Measurements from ENCODE around the gene PI3.
A peak's percentile ranks its signal among the peaks of the same experiment; 100 is the strongest.
"Not testable (repeated sequence)": the region's sequence is repeated elsewhere in the genome, so short reads cannot be mapped to it uniquely, and the experiment has no call there.

The PI3 gene, protein sequence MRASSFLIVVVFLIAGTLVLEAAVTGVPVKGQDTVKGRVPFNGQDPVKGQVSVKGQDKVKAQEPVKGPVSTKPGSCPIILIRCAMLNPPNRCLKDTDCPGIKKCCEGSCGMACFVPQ
- 0 to 0.08 (median 0) reads per million in 4 donors for total RNA-seq

DNA sequence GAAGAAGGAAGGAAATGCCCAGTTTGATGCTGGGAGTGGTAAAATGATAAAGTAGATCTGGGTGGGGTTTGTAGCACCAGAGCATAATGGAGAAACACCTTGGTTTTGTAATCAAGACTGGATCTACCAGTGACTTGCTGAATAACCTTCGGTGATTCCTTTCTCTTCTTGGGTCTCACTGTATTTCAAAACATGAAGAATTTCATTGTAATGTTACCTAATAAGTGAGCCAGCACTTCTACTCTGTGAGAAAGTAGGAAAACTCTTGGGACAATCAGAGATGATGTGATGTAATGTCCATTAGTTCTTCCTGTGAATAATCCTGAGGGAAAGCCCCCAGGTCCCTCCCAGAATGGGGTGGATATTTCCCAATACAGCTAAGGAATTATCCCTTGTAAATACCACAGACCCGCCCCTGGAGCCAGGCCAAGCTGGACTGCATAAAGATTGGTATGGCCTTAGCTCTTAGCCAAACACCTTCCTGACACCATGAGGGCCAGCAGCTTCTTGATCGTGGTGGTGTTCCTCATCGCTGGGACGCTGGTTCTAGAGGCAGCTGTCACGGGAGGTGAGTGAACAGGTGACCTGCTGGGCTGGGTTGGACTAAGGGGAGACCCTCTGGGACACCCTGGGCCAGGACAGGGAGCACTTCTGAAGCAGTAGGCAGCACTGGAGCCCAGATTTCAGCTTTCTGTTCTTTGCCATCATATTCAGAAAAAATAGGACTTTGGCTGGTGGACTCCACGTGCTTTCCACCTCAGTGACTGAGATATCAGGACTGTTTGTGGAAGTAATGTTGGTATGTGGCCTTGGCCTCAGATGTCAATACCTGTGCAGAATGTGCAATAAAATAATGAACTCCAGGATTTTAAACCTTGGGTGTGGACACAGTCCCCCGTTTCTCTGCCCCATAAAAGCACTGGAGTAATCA lies at the start of gene PI3:
TSS of gene PI3 (plus strand) at position 469 of the 931 bp plus-strand sequence. CDS start at position 490, 21 bp downstream.
- DNase-seq, result no peak

DNA sequence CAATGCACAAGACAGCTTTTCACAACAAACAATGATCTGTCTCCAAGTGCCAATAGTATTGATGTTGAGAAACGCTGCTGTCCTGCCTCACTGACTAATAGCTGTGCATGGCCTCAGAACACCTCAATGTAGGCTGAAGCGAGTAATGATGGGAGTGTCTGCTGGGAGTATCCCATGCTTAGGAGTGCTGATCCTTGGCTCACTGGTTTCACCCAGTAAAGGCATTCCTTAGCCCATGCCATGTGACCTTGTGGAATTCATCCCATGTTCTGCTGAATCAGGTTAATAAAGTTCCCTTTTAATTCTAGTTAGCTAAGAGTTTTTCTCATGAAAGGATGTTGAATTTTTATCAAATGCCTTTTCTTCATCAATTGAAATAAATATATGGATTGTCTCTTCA lies 46.6 kb upstream of the PI3 start:
- no peak for DNase-seq

DNA sequence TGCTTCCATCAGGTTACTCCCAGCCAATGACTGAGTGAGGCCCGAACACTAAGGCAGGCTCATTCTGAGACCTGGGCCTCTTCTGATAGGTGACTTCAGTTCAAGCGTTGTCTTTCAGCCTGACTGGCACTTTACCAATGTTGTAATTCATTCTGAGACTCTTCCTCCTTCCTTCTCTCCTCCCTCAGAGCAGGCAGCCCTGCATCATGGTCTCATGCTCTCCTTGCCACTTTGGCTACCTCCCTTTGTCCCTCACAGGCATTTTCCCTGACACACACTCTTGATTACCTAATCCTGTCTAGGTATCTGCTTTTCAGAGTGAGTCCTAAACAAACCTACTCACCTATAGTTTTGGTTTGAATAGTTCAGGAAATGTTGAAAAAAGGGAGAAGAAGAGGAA lies 37.8 kb upstream of the PI3 start:
- no peak for DNase-seq

DNA sequence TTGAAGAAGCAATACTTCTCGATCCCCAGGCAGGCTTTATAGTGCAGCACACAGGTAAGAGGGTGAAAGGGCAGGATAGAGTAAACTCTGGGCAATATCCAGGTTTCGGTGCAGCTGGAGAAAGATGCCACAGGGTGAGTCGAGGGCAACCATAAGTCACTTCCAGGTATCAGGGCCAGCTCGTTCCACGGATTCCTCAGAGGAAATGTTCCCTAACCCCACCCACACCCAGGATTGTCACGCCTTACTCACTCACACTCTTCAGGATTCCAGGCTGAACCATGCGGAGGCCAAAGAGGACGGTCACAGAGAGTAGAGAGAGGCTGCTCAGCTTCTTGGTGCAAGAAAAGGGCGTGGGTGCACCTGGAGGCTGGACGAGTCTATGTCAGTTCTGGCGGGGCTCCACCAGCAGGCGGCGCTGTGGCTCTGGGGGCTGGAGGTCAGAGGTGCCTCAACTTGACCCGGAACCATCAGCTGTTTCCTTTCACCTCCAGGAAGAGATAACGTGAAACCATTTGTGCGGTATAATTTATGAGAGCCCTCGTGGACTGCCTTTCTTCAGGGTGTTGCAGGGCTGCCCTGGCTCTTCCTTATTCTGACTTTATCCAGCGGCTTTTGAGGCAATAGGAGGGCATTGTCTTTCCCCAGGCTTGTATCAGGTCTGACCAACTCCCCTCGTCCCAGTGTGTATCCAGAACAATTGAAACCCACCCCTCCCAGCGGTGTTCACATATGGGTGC lies 36.0 kb upstream of the PI3 start:
- peak in 2 of 5 donors; percentile 25 to 76 for DNase-seq

DNA sequence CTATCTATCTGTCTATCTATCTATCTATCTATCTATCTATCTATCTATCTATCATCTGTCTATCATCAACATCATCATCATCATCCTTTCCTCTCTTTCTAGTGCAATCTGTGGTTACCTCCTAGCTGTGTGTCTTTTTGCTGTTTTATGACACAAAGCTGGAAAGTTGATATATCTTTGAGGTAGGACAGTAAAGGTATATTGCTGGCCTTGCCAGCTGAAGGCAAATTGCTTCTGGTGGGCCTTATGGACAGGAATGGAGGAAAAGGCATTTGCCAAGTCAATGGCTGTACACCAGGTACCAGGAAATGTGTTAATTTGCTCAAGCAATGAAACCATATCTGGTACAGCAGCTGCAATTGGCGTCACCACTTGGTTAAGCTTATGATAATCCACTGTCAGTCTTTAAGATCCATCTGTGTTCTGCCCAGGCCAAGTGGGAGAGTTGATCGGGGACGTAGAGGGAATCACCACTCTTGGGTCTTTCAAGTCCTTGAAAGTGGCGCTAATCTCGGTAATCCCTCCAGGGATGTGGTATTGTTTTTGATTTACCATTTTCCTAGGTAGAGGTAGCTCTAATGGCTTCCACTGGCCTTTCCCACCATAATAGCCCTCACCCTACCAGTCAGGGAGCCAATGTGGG lies 34.8 kb upstream of the PI3 start:
- DNase-seq, result not testable (repeated sequence)

DNA sequence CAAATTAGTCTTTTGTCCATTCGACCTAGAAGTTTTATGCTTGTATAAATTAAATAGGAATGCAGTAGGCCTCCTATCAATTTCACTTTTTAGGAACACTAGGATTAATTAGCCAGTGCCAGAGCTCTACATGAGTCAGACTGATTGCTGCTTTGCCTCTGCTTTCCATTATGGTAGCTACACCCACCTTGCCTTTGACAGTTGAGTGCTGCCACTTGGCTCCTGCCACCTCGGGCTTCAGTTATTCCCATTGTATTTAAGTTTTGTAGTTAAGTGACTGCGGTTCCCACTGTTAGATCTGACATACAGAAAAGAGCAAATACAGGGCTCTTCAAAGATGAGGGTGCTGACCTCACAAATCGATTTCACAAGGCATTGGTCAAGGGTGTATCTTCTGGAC lies 33.9 kb upstream of the PI3 start:
- no peak for DNase-seq

DNA sequence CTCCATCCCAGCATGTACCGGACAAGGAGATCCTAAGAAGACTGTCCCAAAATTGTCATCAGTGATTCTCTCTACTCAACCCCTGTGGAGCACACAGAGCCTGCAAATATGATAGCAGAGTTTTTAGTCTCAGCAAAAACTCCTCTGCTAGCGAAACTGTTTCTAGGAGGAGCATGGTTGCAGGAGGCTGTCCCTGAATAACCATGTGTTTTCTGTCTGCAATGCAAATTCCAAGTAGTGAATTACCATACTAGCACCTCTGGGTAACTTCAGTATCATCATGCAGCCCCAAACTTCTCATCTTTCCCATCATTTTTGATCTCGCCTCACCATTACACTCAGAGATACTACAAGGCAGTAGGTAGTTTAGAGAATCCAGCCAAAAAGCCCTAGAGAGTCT lies 25.6 kb upstream of the PI3 start:
- no peak for DNase-seq

DNA sequence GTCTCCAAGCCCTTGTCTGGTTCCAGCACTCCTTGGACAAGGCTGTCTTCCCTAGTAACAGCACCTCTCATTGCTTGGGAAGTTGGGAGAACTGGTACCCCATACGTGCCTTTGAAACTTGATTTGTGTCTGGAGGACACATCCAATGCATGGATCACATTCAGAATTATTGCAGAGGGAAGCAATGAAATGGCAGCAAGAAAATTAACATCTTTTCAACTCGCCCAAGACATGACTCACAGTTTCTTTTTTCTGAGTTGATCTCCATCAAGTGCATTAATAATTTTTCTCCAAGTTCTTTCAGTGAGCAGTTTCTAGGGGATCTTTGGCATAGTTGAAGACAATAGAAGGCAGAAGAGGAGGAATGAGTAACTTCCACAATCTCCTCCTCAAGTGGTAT lies 22.3 kb upstream of the PI3 start:
- DNase-seq, result no peak

DNA sequence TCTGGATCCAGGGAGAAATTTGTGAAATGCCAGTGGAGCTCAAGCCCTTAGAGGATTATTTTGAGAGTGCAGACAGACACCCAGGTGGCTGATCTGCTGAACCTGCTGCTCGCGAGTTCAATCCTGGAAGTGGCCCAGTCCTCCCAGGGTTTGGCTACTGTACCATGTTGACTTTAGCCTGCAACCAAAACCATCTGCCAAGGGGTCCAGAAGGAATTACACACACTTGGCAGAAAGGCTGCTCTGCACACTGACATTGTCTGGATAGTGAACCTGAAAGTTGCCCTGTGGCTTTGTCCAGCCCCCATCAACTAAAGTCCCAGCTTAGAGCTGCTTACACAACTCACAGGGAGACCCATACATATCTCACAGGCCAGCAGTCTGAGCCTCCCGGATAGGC lies 21.6 kb upstream of the PI3 start:
- no peak for DNase-seq

DNA sequence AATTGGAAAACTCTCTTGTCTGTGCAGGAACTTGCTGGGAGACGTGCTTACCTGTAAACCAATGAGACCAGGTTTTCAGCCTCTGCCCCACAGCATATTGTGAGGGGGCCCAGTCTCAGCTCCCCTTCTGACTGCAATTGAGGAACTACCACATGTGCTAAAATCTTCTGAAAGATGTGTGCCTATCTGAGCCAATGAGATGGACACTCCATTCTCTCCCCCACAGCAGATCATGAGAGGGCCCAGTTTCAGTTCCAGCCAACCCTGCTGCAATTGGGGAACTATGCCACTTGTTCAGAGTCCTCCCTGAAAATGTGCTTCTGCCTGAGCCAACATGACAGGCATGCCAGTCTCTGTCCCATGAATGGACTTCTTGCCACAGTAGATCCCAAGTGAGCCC lies 20.9 kb upstream of the PI3 start:
- no peak for DNase-seq

DNA sequence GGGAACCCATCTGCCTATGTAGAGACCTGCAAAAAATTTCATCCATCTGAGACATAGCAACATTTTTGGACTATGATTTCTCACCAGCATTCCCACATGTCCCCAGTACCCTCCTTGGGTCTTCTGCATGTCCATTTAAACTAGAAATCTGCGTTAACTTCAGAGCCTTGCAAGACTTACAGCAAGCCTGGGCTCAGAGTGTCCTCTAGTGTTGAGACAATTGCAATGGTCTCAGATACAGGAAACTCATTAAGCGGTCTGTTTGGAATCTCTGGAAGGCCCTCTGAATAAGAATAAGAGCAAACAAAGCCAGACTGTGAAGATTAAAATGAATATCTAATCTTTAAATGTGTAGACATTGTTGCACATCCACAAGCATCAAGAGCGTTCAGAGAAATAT lies 20.5 kb upstream of the PI3 start:
- DNase-seq, result no peak

DNA sequence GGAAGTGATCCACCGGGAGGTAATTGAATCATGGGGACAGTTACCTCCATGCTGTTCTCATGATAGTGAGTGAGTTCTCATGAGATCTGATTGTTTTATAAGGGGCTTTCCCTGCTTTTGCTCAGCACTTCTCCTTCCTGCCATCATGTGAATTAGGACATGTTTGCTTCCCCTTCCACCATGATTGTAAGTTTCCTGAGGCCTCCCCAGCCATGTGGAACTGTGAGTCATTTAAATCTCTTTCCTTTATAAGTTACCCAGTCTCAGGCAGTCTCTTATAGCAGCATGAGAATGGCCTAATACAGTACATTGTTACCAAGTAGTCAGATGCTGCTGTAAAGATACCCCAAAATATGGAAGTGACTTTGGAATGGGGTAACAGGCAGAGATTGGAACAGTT lies 19.9 kb upstream of the PI3 start:
- DNase-seq, result not testable (repeated sequence)

DNA sequence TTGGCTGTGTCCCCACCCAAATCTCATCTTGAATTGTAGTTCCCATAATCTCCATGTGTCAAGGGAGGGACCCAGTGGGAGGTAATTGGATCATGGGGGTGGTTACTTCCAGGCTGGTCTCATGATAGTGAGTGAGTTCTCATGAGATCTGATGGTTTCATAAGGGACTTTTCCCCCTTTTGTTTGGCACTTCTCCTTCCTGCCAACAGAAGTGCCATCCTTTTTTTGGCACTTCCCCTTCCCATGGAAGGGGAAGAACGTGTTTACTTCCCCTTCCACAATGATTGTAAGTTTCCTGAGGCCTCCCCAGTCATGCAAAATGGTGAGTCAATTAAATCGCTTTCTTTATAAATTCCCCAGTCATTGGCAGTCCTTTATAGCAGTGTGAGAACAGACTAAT lies 18.0 kb upstream of the PI3 start:
- no peak for DNase-seq

DNA sequence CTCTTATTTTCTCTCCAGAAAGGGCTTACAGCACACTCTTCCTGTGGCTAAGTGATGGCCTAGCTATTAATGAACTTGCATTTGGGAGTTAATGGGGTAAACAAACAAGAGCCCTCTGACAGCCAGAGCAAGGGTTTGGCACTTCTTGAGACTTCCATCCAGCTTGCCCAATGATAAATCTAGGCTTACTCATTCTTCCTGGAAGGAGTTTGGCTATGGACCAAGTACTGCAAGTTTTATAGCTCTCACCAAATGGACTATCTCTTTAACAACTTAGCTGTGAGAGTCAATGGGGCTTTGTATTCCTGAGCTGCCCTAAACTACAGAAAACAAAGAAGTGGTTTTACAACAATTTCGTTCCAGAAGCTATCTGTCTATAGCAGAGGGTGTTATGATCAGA lies 16.7 kb upstream of the PI3 start:
- DNase-seq, result no peak

DNA sequence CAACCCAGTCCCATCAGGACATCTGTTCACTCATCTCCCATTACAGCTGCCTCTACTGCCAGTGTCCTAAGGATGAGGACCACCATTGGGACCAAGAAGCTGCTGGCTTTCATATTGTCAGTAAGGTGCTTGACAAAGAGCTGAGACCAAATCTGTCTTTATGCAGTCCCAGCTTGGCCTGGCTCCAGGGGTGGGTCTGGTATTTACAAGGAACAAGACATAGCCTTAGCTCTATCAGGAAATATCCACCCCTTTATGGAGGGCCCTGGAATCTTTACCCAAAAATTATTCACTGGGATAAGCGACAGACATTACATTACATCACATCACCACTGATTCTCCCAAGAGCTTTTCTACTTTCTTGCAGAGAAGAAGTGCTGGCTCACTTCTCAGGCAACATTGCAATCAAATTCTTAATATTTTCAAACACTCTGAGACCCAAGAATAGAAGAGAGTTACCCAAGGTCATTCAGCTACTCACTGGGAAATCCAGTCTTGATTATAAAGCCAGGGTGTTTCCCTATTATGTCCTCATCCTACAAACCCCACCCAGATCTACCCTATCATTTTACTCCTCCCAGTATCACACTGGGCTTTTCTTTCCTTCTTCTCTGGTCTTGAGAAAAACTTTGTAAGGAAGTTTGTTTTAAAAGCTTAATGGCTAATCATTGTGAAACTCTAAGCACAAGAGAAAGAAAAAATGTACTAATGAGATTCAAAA lies 11.5 kb upstream of the PI3 start:
- no peak for DNase-seq

DNA sequence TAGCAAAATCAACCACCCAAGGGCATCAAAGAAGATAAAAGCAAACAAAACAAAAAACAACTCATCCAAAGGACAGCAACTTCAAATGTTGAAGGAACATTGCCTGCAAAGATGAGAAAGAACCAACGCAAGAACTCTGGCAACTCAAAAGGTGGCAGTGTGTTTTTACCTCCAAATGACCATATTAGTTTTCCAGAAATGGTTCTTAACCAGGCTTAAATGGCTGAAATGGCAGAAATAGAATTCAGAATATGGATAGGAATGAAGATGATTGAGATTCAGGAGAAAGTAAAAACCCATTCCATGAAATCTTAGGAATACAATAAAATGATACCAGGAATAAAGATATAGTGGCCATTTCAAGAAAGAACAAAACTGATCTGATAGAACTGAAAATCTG lies 9.8 kb upstream of the PI3 start:
- DNase-seq, result no peak

DNA sequence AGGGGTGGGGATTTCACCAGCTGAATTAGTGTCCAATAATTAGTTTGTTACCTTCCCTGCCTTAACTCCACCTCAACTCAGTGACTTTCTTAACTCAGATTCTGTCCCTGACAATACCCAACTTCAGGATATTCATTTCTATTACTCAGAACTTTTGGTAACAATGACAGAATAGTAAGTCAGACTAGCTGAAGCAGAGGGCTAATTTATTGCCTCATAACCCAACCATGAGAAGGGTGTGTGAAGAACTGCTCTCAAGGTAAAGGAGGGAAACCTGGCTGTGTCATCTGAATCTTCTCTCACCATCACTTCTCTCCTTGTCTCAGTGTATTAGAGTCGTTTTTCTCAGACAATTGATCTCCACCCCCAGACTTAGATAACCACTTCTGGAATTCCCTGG lies 1.2 kb upstream of the PI3 start:
- DNase-seq, result no peak

DNA sequence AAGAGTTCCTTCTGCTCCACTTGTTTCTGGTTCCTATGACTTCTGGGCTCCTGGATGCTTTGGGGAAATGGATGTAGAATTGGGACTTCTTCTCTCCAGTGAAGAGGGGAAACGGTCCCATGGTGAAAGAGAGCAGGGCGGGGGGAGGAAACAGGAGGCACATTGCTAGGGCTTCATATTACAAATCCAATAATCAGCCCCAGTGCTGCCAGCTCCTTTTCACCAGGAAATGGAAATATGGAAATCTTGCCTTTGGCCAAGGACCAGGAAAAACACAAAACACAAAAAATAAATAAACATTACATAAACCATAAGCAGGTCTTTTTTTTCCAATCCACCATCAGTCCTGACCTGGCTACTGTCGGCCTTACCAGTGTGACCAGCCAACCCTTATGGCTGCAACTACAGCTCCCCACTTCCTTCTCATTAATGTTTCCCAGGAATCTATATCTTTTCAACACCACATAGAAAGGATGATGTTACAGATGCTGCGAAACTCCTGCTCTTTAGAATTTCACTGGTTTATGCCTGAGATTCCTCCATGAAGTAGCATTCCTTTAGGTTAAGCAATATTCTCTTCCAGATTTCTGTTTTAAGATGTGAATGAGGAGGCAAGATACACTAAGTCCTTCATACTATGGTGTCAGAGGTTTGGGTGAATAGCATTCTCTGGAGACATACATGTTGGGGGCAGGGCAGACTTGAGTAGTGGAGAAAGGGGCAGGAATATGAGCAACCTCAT lies 2.0 kb downstream of the PI3 start:
- no peak for DNase-seq

DNA sequence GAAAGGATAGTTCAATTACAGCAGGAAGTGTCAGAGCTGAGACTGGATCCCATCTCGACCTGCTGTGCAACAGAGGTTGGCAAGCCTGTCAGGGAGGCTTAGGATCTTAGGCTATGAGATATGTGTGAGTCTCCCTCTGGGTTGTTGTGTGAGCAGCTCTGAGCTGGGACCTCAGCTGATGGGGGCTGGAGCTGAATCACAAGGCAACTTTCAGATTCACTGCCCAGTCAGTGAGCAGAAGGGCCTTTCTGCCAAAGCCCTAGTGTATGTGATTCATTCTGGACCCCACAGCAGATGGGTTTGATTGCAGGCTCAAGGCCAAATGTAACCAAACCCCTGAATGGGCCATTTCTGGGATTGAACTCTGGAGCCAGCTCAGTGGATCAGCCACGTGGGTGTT lies 4.5 kb downstream of the PI3 start:
- no peak for DNase-seq

DNA sequence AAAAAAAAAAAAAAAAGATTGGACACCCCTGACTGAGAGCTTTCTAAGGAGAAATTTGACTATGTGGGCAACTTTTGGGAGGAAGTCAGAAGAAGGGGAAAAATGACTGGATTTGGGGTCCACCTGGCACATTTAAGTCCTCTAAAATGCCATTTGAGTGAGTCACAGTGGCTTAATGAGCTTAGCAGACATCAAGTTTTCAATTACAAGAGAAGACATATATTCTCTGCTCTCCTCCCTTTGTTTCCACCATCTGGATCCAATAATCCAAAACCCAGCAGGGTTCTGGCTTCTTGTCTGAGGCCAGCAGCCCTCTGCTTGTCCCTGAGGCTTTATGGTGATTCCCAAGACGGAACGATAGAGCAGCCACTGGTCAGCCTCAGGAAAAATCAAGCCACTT lies 6.9 kb downstream of the PI3 start:
- no peak for DNase-seq

DNA sequence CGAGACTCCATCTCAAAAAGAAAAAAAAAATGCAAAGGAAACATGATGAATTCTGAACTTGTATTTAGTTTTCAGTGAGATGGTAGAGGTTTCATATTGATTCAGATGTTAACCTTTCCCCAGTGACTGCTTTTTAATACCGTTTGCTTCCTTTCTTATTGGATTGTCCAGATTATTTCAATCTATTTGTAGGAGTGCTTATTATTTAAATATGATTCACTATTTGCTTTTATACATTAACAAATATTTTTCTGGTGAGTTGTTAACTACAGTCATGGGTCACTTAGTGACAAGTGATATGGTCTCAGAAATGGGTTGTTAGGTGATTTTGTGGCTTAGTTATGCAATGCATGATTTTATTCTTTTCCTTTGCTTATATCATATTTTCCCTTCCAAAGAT lies 8.4 kb downstream of the PI3 start:
- no peak for DNase-seq

DNA sequence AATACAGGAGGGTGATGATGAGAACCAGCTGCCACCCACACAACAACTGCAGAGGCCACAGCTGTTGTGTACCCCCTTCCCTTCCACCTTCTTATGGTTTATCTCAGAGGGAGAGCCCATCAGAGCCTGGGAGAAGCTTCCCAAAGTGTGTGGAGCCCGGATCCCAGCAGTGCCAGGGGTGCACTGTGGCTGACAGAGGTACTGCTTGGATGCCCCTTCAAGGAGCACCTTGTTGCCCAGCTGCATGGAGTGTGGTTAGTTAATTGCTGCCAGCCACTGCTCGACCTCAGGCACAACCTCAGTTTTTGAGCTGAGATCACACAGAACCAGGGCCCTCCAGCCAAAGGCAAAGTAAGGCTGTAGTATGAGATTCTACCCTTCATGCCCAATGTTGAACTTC lies 13.0 kb downstream of the PI3 start:
- DNase-seq, result no peak

Data from T-helper 1 cell (primary cell).